Fibroblast of gingiva (primary cell): Measurements from ENCODE around the gene DDX28.
"Not testable (repeated sequence)": the region's sequence is repeated elsewhere in the genome, so short reads cannot be mapped to it uniquely, and the experiment has no call there.

Experiments used
- DNase-seq: peaks from one replicate; pipeline ENCODE4 v3.0.0-alpha.2; 2011; ENCODE audit warnings: low read depth

DDX28 gene

GRCh38 chr16:68037841-68038597, 15.0 kb upstream of the DDX28 start:
- no peak for DNase-seq

- no peak for DNase-seq
Measured at GRCh38 chr16:68035227-68035626, 12.2 kb upstream of the DDX28 start.

GRCh38 chr16:68033101-68033500, 10.1 kb upstream of the DDX28 start:
- no peak for DNase-seq

- DNase-seq = no peak
Measured at GRCh38 chr16:68031951-68032350, 8.9 kb upstream of the DDX28 start.

GRCh38 chr16:68030108-68030507, 7.1 kb upstream of the DDX28 start:
- DNase-seq = not testable (repeated sequence)

GRCh38 chr16:68028996-68029395, 6.0 kb upstream of the DDX28 start:
- DNase-seq = no peak

GRCh38 chr16:68022278-68022727, 729 bp downstream of the DDX28 start:
- no peak for DNase-seq

GRCh38 chr16:68021490-68021889, 1.5 kb downstream of the DDX28 start:
- no peak for DNase-seq

GRCh38 chr16:68019167-68019680, 3.8 kb downstream of the DDX28 start:
- DNase-seq = no peak

- DNase-seq = no peak
Measured at GRCh38 chr16:68015681-68016080, 7.4 kb downstream of the DDX28 start, which contains the start of gene DPEP2NB. DPEP2NB (minus strand) TSS chr16:68015911; CDS start chr16:68015770, 141 bp downstream.

- no peak for DNase-seq
Measured at GRCh38 chr16:68013440-68013839, 9.6 kb downstream of the DDX28 start.

- DNase-seq = not testable (repeated sequence)
Measured at GRCh38 chr16:68009872-68010271, 13.2 kb downstream of the DDX28 start.

GRCh38 chr16:68009157-68009735, 13.8 kb downstream of the DDX28 start:
- no peak for DNase-seq

GRCh38 chr16:68005786-68006286, 17.2 kb downstream of the DDX28 start:
- DNase-seq = no peak

- DNase-seq = no peak
Measured at GRCh38 chr16:68005211-68005610, 17.8 kb downstream of the DDX28 start.

GRCh38 chr16:68003031-68003430, 20.0 kb downstream of the DDX28 start:
- DNase-seq = peak; percentile 11

- no peak for DNase-seq
Measured at GRCh38 chr16:68000450-68000849, 22.6 kb downstream of the DDX28 start.

- DNase-seq = no peak
Measured at GRCh38 chr16:67999985-68000384, 23.0 kb downstream of the DDX28 start.

GRCh38 chr16:67998779-67999688, 24.0 kb downstream of the DDX28 start, which contains the start of gene DPEP2:
DPEP2 (minus strand) TSS chr16:67999484; CDS start chr16:67993212, 6,272 bp downstream.
- DNase-seq = not testable (repeated sequence)

GRCh38 chr16:67998231-67998778, 24.7 kb downstream of the DDX28 start:
- not testable (repeated sequence) for DNase-seq

GRCh38 chr16:67996666-67997065, 26.4 kb downstream of the DDX28 start:
- DNase-seq = no peak

GRCh38 chr16:67995423-67995822, 27.6 kb downstream of the DDX28 start:
- DNase-seq = no peak
